ENCODE results near the gene KBTBD4.

The KBTBD4 gene

GRCh38 chr11:47545298-47545697, 33.5 kb downstream of the KBTBD4 start:
- DNase-seq (ENCODE audit: extremely low read depth, low read depth): no peak
- TF ChIP-seq CTCF (IDR thresholded peaks at IDR 0.05; ENCODE audit: low read depth, low read length): no peak

GRCh38 chr11:47541070-47541469, 37.7 kb downstream of the KBTBD4 start:
- no peak for TF ChIP-seq CTCF (IDR thresholded peaks at IDR 0.05; ENCODE audit: low read depth, low read length)
- no peak for DNase-seq (ENCODE audit: extremely low read depth, low read depth)

GRCh38 chr11:47539681-47540039, 39.1 kb downstream of the KBTBD4 start:
- no peak for TF ChIP-seq CTCF (IDR thresholded peaks at IDR 0.05; ENCODE audit: low read depth, low read length)
- no peak for DNase-seq (ENCODE audit: extremely low read depth, low read depth)

- TF ChIP-seq CTCF (IDR thresholded peaks at IDR 0.05; ENCODE audit: low read depth, low read length): no peak
- DNase-seq (ENCODE audit: extremely low read depth, low read depth): no peak
Observed at GRCh38 chr11:47538741-47539565, 39.8 kb downstream of the KBTBD4 start.

GRCh38 chr11:47536915-47537314, 41.9 kb downstream of the KBTBD4 start:
- no peak for DNase-seq (ENCODE audit: extremely low read depth, low read depth)
- no peak for TF ChIP-seq CTCF (IDR thresholded peaks at IDR 0.05; ENCODE audit: low read depth, low read length)

GRCh38 chr11:47534704-47535251, 44.0 kb downstream of the KBTBD4 start:
- no peak for TF ChIP-seq CTCF (IDR thresholded peaks at IDR 0.05; ENCODE audit: low read depth, low read length)
- no peak for DNase-seq (ENCODE audit: extremely low read depth, low read depth)

GRCh38 chr11:47533690-47534151, 45.0 kb downstream of the KBTBD4 start:
- no peak for TF ChIP-seq CTCF (IDR thresholded peaks at IDR 0.05; ENCODE audit: low read depth, low read length)
- no peak for DNase-seq (ENCODE audit: extremely low read depth, low read depth)
